ENCODE data around the gene SYTL1. TPM values are rescaled to one million over a fixed set of nuclear protein-coding genes. Genes with fewer than 3 reads are reported as not detected.

SYTL1 gene, protein sequence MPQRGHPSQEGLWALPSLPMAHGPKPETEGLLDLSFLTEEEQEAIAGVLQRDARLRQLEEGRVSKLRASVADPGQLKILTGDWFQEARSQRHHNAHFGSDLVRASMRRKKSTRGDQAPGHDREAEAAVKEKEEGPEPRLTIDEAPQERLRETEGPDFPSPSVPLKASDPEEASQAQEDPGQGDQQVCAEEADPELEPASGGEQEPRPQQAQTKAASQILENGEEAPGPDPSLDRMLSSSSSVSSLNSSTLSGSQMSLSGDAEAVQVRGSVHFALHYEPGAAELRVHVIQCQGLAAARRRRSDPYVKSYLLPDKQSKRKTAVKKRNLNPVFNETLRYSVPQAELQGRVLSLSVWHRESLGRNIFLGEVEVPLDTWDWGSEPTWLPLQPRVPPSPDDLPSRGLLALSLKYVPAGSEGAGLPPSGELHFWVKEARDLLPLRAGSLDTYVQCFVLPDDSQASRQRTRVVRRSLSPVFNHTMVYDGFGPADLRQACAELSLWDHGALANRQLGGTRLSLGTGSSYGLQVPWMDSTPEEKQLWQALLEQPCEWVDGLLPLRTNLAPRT
- total RNA-seq (2014; rRNA removed): 0.63 TPM in 1 of 2 replicates, not detected in the other
- polyA plus RNA-seq (2012): 0.17 TPM

DNA sequence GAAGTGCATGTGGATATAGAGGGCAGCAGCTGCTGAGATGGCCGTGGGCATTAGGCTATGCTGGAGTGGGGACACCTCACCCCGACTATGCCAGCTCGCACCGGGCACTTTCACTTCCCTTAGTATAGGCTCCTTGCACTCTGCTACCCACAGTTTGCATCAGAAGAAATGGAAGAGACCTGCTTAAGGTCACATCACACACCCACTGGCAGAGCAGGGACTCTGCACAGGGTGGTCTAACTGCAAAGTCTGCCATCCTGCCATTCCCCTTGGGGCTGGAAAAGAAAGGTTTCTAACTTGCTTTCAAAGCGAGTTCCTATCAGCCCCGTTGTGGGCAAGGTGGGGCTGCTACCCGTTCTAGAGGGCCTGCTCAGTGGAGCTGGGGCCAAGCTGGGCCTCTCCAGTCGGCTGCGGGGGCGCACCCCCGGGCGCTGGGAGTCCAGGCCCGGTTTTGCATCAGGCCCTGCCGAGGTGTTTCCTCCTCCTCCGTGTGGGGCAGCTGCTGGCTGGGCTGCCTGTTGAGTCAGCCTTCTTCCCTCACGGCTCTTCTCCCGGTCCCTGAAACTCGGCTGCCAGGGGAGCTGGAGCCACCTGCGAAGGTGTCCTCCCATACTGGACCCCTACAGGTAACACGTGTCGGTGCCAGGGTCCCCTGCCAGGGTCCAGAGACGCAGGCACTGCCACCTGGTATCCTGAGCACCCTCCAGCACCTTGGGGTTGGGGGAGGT lies at the start of gene SYTL1:
TSS of gene SYTL1 (plus strand) at position 498 of the 728 bp plus-strand sequence. CDS start 3,313 bp downstream, outside the sequence.
- peak; percentile 56 for DNase-seq (ENCODE audit: low read depth)

DNA sequence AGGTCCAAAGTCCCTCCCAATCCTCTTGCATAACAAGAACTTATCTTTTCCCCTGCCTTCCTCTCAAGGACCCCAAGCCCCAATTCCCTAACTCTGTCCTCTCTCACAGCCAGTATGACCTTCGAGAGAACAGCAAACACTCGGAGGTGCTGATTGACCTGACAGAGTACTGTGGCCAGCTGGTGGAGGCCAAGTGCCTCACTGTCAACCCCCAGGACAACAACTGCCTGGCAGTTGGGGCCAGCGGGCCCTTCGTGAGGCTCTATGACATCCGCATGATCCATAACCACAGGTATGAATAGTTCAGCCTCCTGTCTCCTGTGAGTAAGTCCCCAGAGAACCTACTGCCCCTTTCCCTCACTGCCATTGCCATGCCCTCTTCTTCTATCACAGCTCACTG lies 49.7 kb upstream of the SYTL1 start:
- DNase-seq (ENCODE audit: low read depth): peak; percentile 86

DNA sequence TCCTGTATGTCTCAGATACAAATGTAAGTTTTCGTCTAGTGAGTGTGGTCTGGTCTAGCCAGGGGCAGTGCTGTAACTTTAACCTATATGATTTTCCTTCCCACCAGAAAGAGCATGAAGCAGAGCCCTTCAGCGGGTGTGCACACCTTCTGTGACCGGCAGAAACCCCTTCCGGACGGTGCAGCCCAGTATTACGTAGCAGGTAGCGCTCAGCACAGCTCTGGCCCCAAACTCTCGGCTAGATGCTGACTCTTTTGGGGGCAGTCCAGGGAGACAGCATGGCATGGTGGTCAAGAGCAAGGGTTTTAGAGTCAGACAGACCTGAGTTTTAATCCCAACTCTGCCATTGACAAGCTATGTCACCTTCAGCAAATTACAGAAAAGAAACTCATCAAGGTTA lies 47.9 kb upstream of the SYTL1 start:
- DNase-seq (ENCODE audit: low read depth): no peak

DNA sequence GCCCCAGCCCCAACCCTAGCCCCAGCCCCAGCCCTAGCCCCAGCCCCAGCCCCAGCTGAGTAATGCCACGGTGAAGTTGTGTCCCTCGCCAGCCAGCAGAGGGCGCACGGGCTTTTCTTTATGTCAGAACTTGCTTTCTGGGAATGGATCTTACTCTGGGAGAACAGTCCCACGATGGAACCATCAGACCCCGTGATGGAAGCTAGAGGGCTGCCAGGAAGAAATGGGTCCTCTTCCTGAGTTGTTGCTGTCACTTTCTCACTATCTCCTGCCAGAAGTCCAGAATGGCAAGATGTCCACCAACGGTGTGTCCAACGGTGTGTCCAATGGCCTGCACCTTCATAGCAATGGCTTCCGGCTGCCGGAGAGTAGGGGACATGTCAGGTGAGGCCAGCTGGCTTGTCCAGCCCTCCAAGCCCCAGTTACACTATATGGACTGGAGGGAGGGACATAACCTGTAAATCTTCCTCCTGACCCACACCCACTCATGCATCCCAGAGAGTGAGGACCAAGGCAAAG lies 45.0 kb upstream of the SYTL1 start:
- DNase-seq (ENCODE audit: low read depth): peak; percentile 59

DNA sequence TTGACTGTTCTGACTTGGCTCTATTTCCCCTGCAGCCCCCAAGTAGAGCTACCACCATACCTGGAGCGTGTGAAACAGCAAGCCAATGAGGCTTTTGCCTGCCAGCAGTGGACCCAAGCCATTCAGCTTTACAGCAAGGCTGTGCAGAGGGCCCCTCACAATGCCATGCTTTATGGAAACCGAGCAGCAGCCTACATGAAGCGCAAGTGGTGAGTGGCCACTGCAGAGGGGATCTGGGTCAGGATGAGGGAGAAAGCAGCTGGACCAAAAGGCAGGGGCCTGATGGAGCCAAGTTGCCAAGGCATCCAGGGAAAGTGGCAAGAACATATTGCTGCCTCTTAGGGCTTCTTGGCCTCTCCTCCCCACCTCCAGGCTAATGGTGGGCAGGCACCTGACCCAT lies 43.9 kb upstream of the SYTL1 start:
- DNase-seq (ENCODE audit: low read depth): no peak

DNA sequence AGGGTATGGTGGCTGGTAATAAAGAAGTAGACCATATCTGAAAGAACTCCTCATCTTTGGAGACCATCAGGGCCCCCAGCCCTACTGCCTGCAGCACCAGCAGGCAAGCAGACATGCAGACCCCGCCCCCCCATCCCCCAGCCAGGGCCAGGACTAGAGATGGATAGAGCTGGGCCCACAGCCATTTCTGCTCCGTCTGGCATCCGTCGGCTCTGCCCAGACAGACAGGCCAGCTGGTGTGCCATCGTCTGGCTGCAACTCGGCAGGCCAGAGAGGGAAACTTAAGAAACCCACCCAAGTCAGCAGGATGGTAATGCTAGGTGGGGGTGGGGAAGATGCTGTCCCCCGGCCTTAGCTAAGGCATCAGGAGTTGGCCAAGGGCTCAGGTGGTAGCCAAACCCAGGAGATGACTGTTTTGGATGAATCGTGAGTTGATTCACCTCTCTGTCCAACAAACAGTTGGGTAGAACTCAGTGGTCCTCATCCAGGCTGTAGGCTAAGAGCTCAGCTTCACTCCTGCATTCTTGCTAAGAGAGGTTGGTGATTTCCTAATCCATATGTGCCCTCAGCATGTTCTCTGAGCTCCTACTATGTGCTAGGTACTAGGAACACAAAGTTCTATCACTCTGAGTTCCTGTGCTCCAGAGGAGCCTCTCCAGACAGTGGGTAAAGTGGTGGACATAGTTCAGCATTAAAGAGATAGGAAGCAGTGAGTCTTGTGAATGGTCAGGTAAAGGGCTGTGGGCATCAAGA lies 43.0 kb upstream of the SYTL1 start:
- peak; percentile 9 for DNase-seq (ENCODE audit: low read depth)

DNA sequence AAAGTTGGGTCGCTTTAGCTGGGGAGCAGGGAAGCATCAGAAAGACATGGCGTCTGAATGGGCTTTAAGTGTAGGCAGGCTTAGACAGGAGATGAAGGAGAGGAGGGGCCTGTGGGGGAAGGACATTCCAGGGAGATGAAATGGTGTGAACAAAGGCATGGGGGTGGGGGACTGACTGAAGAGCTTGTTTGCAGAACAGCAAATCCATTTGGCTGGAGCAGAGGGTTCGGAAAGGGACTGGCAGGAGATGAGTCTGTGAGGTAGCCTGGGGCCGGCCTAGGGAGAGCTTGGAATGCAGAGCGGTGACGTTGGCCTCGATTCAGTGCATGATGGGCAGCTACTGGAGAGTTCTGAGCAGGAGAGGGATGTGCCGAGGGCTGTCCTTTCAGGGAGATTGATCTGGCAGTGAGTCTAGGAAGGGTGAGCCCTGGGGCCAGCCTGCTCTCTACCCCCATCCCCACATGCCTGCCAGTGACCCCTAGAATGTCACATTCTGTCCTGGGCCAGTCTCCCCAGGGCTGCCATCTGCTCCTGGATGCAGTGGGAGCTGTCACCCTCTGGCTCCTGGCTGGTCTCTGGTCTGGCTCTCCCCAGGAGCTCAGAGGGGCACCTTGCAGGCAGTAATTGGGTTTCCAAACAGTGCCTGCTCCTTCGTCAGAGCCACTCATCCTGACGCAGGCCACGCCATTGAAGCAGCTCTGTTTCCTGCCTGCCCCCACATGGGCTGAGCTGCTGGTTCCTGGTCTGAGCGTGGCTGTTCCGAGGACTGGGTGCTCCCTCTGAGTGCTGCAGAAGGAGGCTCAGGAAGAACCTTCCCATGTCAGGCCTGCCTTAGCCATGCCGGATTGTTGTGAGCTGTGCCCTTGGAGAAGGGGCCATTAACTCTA lies 42.2 kb upstream of the SYTL1 start:
- peak; percentile 98 for DNase-seq (ENCODE audit: low read depth)

DNA sequence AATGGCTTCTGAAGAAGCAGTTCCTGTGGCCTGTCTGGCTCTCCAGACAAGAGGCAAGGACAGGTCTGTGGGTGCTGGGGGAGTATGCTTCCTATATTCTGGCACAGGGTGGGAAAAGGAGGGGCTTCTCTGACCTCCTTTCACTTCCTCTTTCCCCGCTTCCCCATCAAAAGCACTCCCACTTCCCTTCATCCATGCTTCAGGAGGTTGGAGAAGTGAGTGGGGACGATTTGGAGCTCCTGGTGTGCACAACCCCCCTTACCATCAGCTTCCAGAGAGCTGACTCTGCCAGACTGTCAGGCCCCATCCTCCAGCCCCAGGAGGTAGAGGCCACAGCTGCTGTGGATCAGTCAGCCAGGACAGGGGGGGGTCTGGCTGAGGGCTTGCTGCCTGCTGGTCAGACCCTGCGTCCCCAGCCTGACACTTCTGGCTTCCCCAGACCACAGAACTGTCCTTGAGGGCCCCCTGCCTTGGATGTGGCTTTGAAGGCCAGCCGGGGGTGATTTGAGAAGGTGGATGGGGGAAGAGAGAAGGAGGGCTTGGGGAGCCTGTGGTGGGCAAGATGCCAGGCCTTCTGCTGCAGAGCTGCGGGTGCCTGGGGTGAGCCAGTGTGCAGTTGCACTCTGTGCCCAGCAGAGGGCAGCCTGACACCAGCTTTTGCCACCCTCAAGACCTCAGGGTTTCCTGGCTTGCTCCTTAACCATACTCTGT lies 41.3 kb upstream of the SYTL1 start:
- DNase-seq (ENCODE audit: low read depth): peak; percentile 97

DNA sequence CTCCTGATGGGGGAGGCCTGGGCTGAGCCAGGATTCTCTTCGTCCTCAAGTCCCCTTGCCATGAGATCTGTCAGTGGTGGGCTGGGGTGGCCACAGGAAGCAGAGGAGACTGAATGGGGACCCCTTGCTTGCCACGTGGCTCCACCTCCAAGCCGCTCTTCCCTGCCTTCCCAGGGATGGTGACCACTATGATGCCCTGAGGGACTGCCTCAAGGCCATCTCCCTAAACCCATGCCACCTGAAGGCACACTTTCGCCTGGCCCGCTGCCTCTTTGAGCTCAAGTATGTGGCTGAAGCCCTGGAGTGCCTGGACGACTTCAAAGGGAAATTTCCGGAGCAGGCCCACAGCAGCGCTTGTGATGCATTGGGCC lies 40.8 kb upstream of the SYTL1 start:
- no peak for DNase-seq (ENCODE audit: low read depth)

DNA sequence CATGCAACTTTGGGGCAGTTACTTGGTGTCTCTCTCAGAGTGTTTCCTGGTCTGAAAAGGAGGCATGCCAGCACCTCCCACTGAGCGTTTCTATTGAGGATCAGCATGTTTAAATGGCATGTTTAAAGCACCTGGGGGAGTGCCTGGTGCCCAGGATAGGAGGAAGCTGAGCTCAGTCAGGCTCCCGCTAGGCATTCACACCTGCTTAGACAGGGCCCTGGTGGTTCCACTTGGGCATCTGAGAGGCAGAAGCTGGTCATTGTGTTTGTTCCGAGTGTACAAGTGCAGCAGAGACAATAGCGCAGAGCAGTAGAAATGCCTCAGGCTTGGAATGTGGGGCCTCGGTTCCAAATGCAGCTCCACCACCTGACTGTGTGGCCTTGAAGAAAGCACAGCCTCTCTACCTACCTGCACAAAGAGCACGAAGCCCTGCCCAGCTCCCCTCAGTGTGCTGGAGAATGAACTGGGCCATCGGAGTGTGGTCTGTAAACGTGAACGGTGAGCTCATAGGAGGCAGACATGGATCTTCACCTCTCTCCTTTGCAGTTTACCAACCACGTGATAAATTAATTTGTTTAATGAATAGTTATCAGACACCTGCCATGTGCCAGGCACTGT lies 40.1 kb upstream of the SYTL1 start:
- DNase-seq (ENCODE audit: low read depth): no peak

DNA sequence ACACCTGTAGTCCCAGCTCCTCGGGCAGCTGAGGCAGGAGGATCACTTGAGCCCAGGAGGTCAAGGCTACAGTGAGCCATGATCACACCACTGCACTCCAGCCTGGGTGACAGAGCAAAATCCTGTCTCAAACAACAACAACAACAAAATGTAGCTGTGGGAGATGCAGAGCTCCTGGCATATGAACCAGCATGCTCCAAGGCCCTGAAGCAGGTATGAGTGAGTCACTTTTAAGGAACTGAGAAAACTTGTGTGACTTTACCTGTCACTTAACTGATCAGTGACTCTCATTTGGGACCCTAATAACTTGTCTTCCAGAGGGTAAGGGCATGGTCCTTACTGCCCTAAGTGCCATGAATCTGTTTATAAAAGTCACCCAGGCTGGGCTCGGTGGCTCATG lies 39.2 kb upstream of the SYTL1 start:
- no peak for DNase-seq (ENCODE audit: low read depth)

DNA sequence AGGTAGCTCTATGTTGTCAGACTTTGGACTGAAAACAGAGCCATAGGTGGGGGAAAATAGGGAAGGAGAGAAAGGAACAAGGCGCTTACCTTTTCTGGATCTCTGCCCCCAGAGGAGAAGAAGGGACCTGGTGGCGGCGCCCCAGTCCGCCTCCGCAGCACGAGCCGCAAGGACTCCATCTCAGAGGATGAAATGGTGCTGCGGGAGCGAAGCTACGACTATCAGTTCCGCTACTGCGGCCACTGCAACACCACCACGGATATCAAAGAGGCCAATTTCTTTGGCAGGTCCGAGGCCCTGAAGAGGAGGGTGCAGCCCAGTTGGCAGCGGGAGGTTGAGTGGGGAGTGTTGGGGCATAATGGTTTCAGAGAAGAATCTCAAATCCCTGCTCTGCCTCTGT lies 38.3 kb upstream of the SYTL1 start:
- DNase-seq (ENCODE audit: low read depth): no peak

DNA sequence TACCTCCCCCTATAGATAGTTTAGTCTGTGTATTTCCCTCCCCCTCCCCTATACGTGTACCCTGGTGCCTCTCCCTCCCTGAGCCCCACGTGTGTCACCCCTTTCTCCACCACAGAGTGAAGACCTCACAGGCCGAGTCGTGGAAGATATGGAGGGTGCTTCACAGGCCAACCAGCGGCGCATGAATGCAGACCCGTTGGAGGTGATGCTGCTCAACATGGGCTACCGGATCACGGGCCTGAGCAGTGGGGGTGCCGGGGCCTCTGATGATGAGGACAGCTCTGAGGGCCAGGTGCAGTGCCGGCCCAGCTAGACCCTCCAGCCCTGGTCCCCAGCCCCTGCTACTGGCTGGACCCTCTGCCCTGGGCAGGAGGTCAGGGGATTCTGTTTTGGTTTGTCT lies 35.8 kb upstream of the SYTL1 start:
- DNase-seq (ENCODE audit: low read depth): no peak

DNA sequence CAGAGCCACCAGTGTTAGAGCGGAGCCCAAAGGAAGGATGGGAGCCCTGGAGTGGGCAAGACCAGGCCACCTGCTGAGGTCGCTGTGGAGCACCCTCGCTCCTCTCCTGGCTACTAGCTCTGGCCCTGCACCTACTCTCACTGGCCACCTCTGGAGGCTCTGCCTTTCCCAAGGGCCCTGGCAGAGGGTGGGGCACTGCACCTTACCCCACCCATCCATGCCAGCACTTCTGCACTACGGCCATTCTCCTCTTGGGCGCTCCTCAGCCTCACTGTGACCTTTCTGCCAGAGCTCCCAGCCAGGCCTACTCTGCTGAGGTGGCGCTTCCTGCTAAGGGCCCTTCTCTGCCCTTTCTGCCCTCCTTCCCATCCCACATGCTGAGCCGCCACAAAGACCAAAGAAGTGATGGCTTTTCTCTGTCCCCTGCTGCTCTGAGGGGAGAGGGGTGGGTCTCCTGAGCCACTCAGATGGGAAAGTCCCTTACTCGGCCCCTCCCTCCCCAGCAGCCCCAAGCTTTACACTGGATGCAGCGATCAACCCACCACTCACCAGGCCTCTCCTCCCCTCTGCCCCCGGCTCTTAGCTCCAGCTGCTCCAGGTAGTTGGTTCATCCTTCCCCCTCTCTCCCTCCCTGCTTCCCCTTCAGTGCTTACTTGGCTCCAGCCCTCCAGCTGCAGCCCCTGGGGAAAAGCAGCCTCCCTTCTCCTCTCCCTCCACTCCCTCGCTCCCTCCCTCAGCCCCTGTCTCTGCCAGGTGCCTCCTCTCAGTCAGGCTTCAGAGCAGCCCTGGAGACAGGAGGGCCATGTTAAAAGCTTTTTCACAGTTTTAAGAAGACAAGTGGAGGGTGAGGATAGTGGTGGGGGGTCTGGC lies 34.7 kb upstream of the SYTL1 start:
- no peak for DNase-seq (ENCODE audit: low read depth)

DNA sequence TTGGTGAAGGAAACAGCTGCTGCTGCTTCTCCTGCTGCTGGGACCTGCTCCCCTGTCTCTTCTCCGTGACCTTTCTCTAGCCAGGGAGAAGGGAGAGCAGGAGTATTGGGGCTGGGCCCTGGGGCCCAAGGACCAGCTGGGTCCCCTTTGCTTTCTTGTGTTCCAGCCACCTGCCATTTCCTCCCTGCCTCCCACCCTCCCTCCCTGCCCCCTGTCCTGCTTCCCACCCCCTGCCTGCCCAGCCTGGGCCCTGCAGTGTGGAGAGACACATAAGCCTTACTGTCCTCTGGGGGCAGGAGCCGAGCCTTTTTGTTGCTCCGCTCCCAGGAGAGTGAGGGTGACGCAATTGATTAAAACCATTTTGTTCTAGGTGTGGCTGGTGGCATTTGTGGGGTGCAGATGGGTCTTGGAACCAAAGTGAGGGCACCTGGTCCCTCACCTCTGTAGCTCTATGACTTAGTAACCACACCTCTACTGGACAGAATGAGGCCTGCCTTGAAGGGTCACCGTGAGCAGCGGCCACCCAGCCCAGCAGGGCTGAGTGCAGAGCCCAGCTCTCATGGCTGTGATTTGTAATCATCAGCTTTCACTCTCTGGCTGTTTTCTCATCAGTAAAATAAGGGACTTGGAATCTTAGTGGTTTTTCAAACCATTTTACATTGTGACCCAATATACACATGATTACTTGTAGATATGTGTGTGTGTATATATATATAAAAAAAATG lies 33.8 kb upstream of the SYTL1 start:
- no peak for DNase-seq (ENCODE audit: low read depth)

DNA sequence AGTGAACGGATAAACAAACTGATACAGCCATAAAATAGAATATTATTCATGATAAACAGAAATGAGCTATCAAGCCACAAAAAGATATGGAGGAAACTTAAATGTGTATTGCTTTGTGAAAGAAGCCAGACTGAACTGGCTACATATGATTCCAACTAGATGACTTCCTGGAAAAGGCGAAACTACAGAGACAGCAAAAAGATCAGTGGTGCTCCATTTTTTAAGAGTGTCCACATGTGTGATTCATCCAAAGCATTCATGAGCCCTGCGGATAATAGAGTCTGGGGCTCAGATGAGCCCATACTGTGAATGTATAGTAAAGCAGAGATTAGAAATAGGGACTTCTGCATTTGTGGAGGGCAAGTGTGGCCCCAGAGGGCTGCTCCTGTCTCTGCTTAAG lies 27.7 kb upstream of the SYTL1 start:
- no peak for DNase-seq (ENCODE audit: low read depth)

DNA sequence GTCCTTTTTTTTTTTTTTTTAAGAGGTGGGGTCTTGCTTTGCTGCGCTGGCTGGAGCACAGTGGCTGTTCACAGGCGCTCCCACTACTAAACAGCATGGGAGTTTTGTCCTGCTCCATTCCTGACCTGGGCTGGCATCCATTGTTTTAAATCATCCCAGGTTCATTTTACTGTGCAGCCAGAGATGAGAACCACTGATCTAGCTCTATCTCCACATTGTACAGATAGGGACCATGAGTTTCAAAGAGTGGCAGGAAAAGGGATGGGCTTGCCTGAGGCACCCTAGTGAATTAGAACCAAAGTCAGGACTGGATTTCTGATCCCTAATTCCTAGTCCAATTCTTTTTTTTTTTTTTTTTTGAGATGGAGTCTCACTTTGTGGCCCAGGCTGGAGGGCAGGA lies 27.1 kb upstream of the SYTL1 start:
- DNase-seq (ENCODE audit: low read depth): no peak

DNA sequence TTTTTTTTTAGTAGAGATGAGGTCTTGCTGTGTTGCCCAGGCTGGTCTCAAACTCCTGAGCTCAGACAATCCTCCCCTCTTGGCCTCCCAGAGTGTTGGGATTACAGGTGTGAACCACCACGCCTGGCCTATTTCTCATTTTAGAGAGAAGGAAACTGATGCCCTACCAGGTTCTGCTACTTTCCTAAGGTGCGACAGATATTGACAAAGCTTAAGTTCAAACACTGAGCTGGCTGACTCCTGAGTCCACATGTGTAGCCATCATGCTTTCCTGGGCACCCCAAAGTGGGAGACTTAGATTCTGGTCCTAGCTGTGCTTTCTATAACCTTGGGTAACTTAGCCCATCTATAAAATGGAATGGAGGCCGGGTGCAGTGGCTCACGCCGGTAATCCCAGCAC lies 25.0 kb upstream of the SYTL1 start:
- DNase-seq (ENCODE audit: low read depth): no peak

Data from LHCN-M2 (cell line).